H9 (cell line): ENCODE measurements around the gene PTPRN2. TPM values are rescaled to one million over a fixed set of nuclear protein-coding genes. Genes with fewer than 3 reads are reported as not detected.

Experiments used
- DNase-seq: peaks from one replicate; pipeline ENCODE4 v3.0.0-alpha.2; 2017
- H2AFZ ChIP-seq: one replicate; pipeline ENCODE4 v1.6.1; 2013; ENCODE audit warnings: mild to moderate bottlenecking, low read length, control low read depth, moderate library complexity
- H2AK5ac ChIP-seq: 2 replicates; pipeline ENCODE4 v1.6.1; 2013; ENCODE audit warnings: low read length, control low read depth, mixed read lengths; ENCODE audit not compliant: insufficient read length
- H2BK120ac ChIP-seq: one replicate; pipeline ENCODE4 v1.6.1; 2013; ENCODE audit warnings: low read depth, mild to moderate bottlenecking, low read length, control low read depth, inconsistent platforms; ENCODE audit not compliant: poor library complexity, severe bottlenecking
- H2BK12ac ChIP-seq: 2 replicates; pipeline ENCODE4 v1.6.1; 2013; ENCODE audit warnings: low read length, control low read depth, mixed read lengths, low read depth; ENCODE audit not compliant: insufficient read length
- H2BK15ac ChIP-seq: 2 replicates; pipeline ENCODE4 v1.6.1; 2013; ENCODE audit warnings: low read depth, low read length, control low read depth
- H2BK20ac ChIP-seq: one replicate; pipeline ENCODE4 v1.6.1; 2013; ENCODE audit warnings: low read depth, mild to moderate bottlenecking, low read length, control low read depth, inconsistent platforms; ENCODE audit not compliant: poor library complexity, severe bottlenecking
- H2BK5ac ChIP-seq: 2 replicates; pipeline ENCODE4 v1.6.1; 2013; ENCODE audit warnings: low read length, control low read depth, mixed read lengths; ENCODE audit not compliant: insufficient read length
- H3K14ac ChIP-seq: 2 replicates; pipeline ENCODE4 v1.6.1; 2013; ENCODE audit warnings: low read length, control low read depth; ENCODE audit not compliant: insufficient read depth
- H3K18ac ChIP-seq: 2 replicates; pipeline ENCODE4 v1.6.1; 2013; ENCODE audit warnings: low read depth, mild to moderate bottlenecking, mixed read lengths, low read length, control low read depth; ENCODE audit not compliant: insufficient read length
- H3K23ac ChIP-seq: 2 replicates; pipeline ENCODE4 v1.6.1; 2013; ENCODE audit warnings: low read length, control low read depth, mixed read lengths, low read depth; ENCODE audit not compliant: insufficient read length
- H3K23me2 ChIP-seq: 2 replicates; pipeline ENCODE4 v1.6.1; 2013; ENCODE audit warnings: low read depth, mild to moderate bottlenecking, mixed read lengths, low read length, control low read depth; ENCODE audit not compliant: insufficient read length, poor library complexity, severe bottlenecking
- H3K27ac ChIP-seq: 2 replicates; pipeline ENCODE4 v1.5.1; 2013; ENCODE audit warnings: low read length, control low read depth, mixed read lengths, low read depth; ENCODE audit not compliant: insufficient read length
- H3K27me3 ChIP-seq: 2 replicates; pipeline ENCODE4 v1.6.1; 2013; ENCODE audit warnings: low read length, control low read depth, inconsistent platforms; ENCODE audit not compliant: insufficient read depth
- H3K4ac ChIP-seq: 2 replicates; pipeline ENCODE4 v1.6.1; 2013; ENCODE audit warnings: low read depth, mild to moderate bottlenecking, control low read depth, inconsistent platforms, low read length, moderate library complexity
- H3K4me1 ChIP-seq: 2 replicates; pipeline ENCODE4 v1.6.1; 2013; ENCODE audit warnings: low read length, control low read depth, inconsistent platforms; ENCODE audit not compliant: insufficient read depth
- H3K4me2 ChIP-seq: 2 replicates; pipeline ENCODE4 v1.6.1; 2013; ENCODE audit warnings: low read length, control low read depth, mixed read lengths; ENCODE audit not compliant: insufficient read length, insufficient read depth
- H3K56ac ChIP-seq: 2 replicates; pipeline ENCODE4 v1.6.1; 2013; ENCODE audit warnings: low read depth, mild to moderate bottlenecking, mixed read lengths, low read length, control low read depth; ENCODE audit not compliant: insufficient read length
- H3K79me1 ChIP-seq: 2 replicates; pipeline ENCODE4 v1.6.1; 2013; ENCODE audit warnings: low read depth, mild to moderate bottlenecking, moderate library complexity, low read length, control low read depth, inconsistent platforms; ENCODE audit not compliant: insufficient read depth, poor library complexity, severe bottlenecking
- H3K79me2 ChIP-seq: 2 replicates; pipeline ENCODE4 v1.6.1; 2013; ENCODE audit warnings: low read length, control low read depth, inconsistent platforms; ENCODE audit not compliant: insufficient read depth
- H3K9ac ChIP-seq: 2 replicates; pipeline ENCODE4 v1.6.1; 2013; ENCODE audit warnings: low read length, control low read depth, mixed read lengths; ENCODE audit not compliant: insufficient read length; ENCODE audit errors: extremely low read depth
- H3K9me3 ChIP-seq: one replicate; pipeline ENCODE4 v1.6.1; 2013; ENCODE audit warnings: low read depth, low read length, inconsistent platforms; ENCODE audit not compliant: control insufficient read depth
- H3T11ph ChIP-seq: one replicate; pipeline ENCODE4 v1.6.1; 2013; ENCODE audit warnings: mild to moderate bottlenecking, low read length, control low read depth, inconsistent platforms
- H4K20me1 ChIP-seq: one replicate; pipeline ENCODE4 v1.6.1; 2013; ENCODE audit not compliant: control insufficient read depth, insufficient read length, insufficient read depth
- H4K5ac ChIP-seq: 2 replicates; pipeline ENCODE4 v1.6.1; 2013; ENCODE audit warnings: low read depth, mild to moderate bottlenecking, mixed read lengths, low read length, control low read depth; ENCODE audit not compliant: insufficient read length
- H4K8ac ChIP-seq: replicated peaks from 2 replicates; pipeline ENCODE4 v1.6.1; 2013; ENCODE audit warnings: low read length, control low read depth, mixed read lengths, low read depth; ENCODE audit not compliant: insufficient read length
- H4K91ac ChIP-seq: 2 replicates; pipeline ENCODE4 v1.6.1; 2013; ENCODE audit warnings: low read depth, mild to moderate bottlenecking, moderate library complexity, mixed read lengths, low read length, control low read depth; ENCODE audit not compliant: insufficient read length
- H3K27ac Mint-ChIP-seq, 3 experiments: 2 replicates in 2 of 3; 3 replicates in 1 of 3; pipeline ENCODE4 v1.8.0; 2020 to 2021; ENCODE audit warnings: mixed read lengths in 3 of 3, mild to moderate bottlenecking in 1 of 3, moderate library complexity in 1 of 3
- H3K27me3 Mint-ChIP-seq: 2 replicates; pipeline ENCODE4 v1.8.0; 2021; ENCODE audit warnings: low read depth, mild to moderate bottlenecking, moderate library complexity, mixed read lengths
- H3K36me3 Mint-ChIP-seq, 3 experiments: 2 replicates in 2 of 3; 3 replicates in 1 of 3; pipeline ENCODE4 v1.8.0; 2020 to 2021; ENCODE audit warnings: low read depth in 3 of 3, mixed read lengths in 3 of 3; ENCODE audit not compliant: insufficient read depth in 1 of 3
- H3K4me1 Mint-ChIP-seq, 2 experiments: 2 replicates each; pipeline ENCODE4 v1.8.0; 2020; ENCODE audit warnings: mixed read lengths in 2 of 2
- H3K4me3 Mint-ChIP-seq, 2 experiments: 2 replicates in 1 of 2; 3 replicates in 1 of 2; pipeline ENCODE4 v1.8.0; 2020 to 2021; ENCODE audit warnings: mild to moderate bottlenecking in 2 of 2, mixed read lengths in 2 of 2, moderate library complexity in 1 of 2
- H3K9me3 Mint-ChIP-seq, 2 experiments: 2 replicates in 1 of 2; 3 replicates in 1 of 2; pipeline ENCODE4 v1.8.0; 2020; ENCODE audit warnings: mild to moderate bottlenecking in 2 of 2, mixed read lengths in 2 of 2, moderate library complexity in 1 of 2
- WGBS: extraction: QIAGEN DNeasy Blood & Tissue Kit; methylation state at CpG from one replicate; pipeline ENCODE4 v1.1.7; 2013; ENCODE audit warnings: missing lambda C conversion rate, low lambda C conversion rate, mixed read lengths; ENCODE audit not compliant: insufficient read length; ENCODE audit errors: extremely low coverage; 5-methylcytosine and 5-hydroxymethylcytosine counted together
- total RNA-seq: library from RNA; stranded (reverse); gene quantifications from 2 replicates; pipeline ENCODE4 v1.2.1, GENCODE V29; 2021
- TF ChIP-seq, protein P1 (sequence below): fragments of 200-600 bp; sonication (generic); conservative IDR thresholded peaks from 3 replicates; pipeline ENCODE4 v1.8.0; 2021; ENCODE audit warnings: antibody characterized with exemption, mild to moderate bottlenecking

PTPRN2 gene
- total RNA-seq, 1 experiment from 2014 or later: 5.2 TPM

DNA sequence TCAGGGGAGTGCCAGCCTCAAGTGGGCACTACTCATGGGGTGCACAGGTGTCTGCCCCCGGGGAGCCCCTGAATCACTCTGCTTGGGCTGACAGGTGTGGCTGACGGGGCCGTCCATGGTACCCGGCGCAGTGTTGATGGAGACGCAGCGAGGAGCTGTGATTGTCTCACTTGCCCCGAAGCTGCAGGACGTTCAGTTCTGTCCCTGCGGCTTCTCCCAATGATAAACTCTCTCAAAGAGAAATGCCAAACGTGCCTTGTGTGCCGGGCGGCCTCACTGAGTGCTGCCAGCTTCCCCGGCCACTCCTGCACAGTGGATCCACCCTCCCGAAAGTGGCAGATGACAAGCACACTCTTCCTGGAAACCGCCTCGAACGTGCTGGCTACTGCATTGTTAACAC, 1047.6 kb downstream of the PTPRN2 start:
- Mint-ChIP-seq H3K4me1 (peaks cover 5% of the 10 kb centered on the region in 2 experiments; a peak in 3 of 4 replicates), H3K27ac (no peak overlapping the region; a peak in 1 of 7 replicates), H3K36me3 (no peaks in the 10 kb centered on the region; a peak in 1 of 7 replicates), H3K4me3 (no peak overlapping the region), H3K27me3 (peaks cover 77% of the 10 kb centered on the region), H3K9me3 (peaks cover 0 to 3% of the 10 kb centered on the region in 2 experiments; a peak in 2 of 5 replicates)
- TF ChIP-seq, protein P1, sequence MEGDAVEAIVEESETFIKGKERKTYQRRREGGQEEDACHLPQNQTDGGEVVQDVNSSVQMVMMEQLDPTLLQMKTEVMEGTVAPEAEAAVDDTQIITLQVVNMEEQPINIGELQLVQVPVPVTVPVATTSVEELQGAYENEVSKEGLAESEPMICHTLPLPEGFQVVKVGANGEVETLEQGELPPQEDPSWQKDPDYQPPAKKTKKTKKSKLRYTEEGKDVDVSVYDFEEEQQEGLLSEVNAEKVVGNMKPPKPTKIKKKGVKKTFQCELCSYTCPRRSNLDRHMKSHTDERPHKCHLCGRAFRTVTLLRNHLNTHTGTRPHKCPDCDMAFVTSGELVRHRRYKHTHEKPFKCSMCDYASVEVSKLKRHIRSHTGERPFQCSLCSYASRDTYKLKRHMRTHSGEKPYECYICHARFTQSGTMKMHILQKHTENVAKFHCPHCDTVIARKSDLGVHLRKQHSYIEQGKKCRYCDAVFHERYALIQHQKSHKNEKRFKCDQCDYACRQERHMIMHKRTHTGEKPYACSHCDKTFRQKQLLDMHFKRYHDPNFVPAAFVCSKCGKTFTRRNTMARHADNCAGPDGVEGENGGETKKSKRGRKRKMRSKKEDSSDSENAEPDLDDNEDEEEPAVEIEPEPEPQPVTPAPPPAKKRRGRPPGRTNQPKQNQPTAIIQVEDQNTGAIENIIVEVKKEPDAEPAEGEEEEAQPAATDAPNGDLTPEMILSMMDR: no peak
- Histone ChIP-seq H2BK15ac (no peak overlapping the region), H3K79me2 (no peaks in the 10 kb centered on the region), H4K8ac (no peak overlapping the region), H2AFZ (no peak overlapping the region), H3K18ac (no peak overlapping the region), H3K27ac (no peak overlapping the region), H4K20me1 (no peaks in the 10 kb centered on the region), H4K91ac (no peak overlapping the region), H4K5ac (no peak overlapping the region), H2BK20ac (no peak overlapping the region), H2AK5ac (no peak overlapping the region), H3K27me3 (no peaks in the 10 kb centered on the region), H2BK12ac (no peak overlapping the region), H3K9me3 (no peaks in the 10 kb centered on the region), H3K4me1 (no peaks in the 10 kb centered on the region), H3K9ac (no peak overlapping the region), H3K4ac (no peak overlapping the region), H3K79me1 (no peaks in the 10 kb centered on the region), H3K23me2 (no peaks in the 10 kb centered on the region), H3K23ac (no peak overlapping the region), H3K4me2 (no peak overlapping the region), H3T11ph (no peak overlapping the region), H3K14ac (no peak overlapping the region), H3K56ac (no peak overlapping the region), H2BK5ac (no peak overlapping the region), H2BK120ac (no peak overlapping the region)
- no peak for DNase-seq
- WGBS: no CpG with 5 or more reads among the region's 18 CpGs
